ENCODE data around the gene SERINC2.

- TF ChIP-seq CTCF (conservative IDR thresholded peaks at IDR 0.05; ENCODE audit: low read depth in 2 of 2) (no peak), EZH2 (IDR thresholded peaks at IDR 0.05; ENCODE audit: low read depth, unreplicated experiment) (no peak), REST (IDR thresholded peaks at IDR 0.05; ENCODE audit: unreplicated experiment) (no peak), ZNF114 (CRISPR knock-in tag; IDR thresholded peaks at IDR 0.05) (no peak), CREB1 (CRISPR knock-in tag; IDR thresholded peaks at IDR 0.05; ENCODE audit: low read depth) (no peak)
Measured at GRCh38 chr1:31442648-31442994, 29.6 kb downstream of the SERINC2 start.

Data from GM23338 (cell line).